Mesenchymal stem cell (in vitro differentiated cells and primary cell): ENCODE measurements around the gene ADAMTS8.
A peak's percentile ranks its signal among the peaks of the same experiment; 100 is the strongest.

Experiments used
- DNase-seq: peaks from one replicate; pipeline ENCODE4 v3.0.0-alpha.2; 2013
- H2AFZ ChIP-seq: one replicate; pipeline ENCODE4 v1.6.1; 2013; ENCODE audit warnings: low read depth, mild to moderate bottlenecking, control low read depth, inconsistent platforms, low read length, moderate library complexity
- H2AK5ac ChIP-seq: 2 replicates; pipeline ENCODE4 v1.6.1; 2013; ENCODE audit warnings: low read length, moderate library complexity, mild to moderate bottlenecking, inconsistent platforms; ENCODE audit not compliant: severe bottlenecking
- H2BK120ac ChIP-seq: one replicate; pipeline ENCODE4 v1.6.1; 2013; ENCODE audit warnings: low read depth, mild to moderate bottlenecking, inconsistent platforms, low read length, moderate library complexity
- H2BK12ac ChIP-seq, 2 experiments: one replicate each; pipeline ENCODE4 v1.6.1; 2013; ENCODE audit warnings: inconsistent platforms in 2 of 2, low read length in 2 of 2, mild to moderate bottlenecking in 2 of 2, moderate library complexity in 2 of 2, control low read depth in 1 of 2
- H2BK15ac ChIP-seq: one replicate; pipeline ENCODE4 v1.6.1; 2013; ENCODE audit warnings: mild to moderate bottlenecking, low read depth, inconsistent platforms; ENCODE audit not compliant: poor library complexity, severe bottlenecking
- H2BK5ac ChIP-seq: 2 replicates; pipeline ENCODE4 v1.6.1; 2013; ENCODE audit warnings: low read depth, mild to moderate bottlenecking, low read length, control low read depth, inconsistent platforms; ENCODE audit not compliant: poor library complexity, severe bottlenecking
- H3K14ac ChIP-seq, 2 experiments: one replicate each; pipeline ENCODE4 v1.6.1; 2013; ENCODE audit warnings: inconsistent platforms in 2 of 2, low read length in 2 of 2, control low read depth in 1 of 2, mild to moderate bottlenecking in 1 of 2, moderate library complexity in 1 of 2
- H3K18ac ChIP-seq, 2 experiments: one replicate each; pipeline ENCODE4 v1.6.1; 2013; ENCODE audit warnings: inconsistent platforms in 2 of 2, low read length in 2 of 2, control low read depth in 1 of 2, low read depth in 1 of 2, mild to moderate bottlenecking in 1 of 2
- H3K23ac ChIP-seq, 2 experiments: one replicate each; pipeline ENCODE4 v1.6.1; 2013; ENCODE audit warnings: inconsistent platforms in 2 of 2, low read length in 2 of 2, mild to moderate bottlenecking in 2 of 2, moderate library complexity in 2 of 2, control low read depth in 1 of 2
- H3K27ac ChIP-seq: 2 replicates; pipeline ENCODE4 v1.5.1; 2013; ENCODE audit warnings: mild to moderate bottlenecking, moderate library complexity, low read length, control low read depth, inconsistent platforms; ENCODE audit not compliant: poor library complexity, severe bottlenecking
- H3K27me3 ChIP-seq, 2 experiments: 2 replicates each; pipeline versions ENCODE4 v1.6.1 to v1.7.0; 2013; ENCODE audit warnings: low read length in 2 of 2, mild to moderate bottlenecking in 2 of 2, moderate library complexity in 2 of 2, control low read depth in 1 of 2, inconsistent platforms in 1 of 2; ENCODE audit not compliant: control insufficient read depth in 1 of 2, insufficient read depth in 1 of 2
- H3K36me3 ChIP-seq, 2 experiments: 2 replicates each; pipeline versions ENCODE4 v1.6.1 to v1.7.0; 2013; ENCODE audit warnings: low read length in 2 of 2, control low read depth in 1 of 2, inconsistent platforms in 1 of 2, low read depth in 1 of 2, mild to moderate bottlenecking in 1 of 2; ENCODE audit not compliant: insufficient read depth in 2 of 2, control insufficient read depth in 1 of 2
- H3K4ac ChIP-seq, 2 experiments: one replicate each; pipeline ENCODE4 v1.6.1; 2013; ENCODE audit warnings: inconsistent platforms in 2 of 2, low read length in 2 of 2, mild to moderate bottlenecking in 2 of 2, moderate library complexity in 2 of 2, control low read depth in 1 of 2, low read depth in 1 of 2
- H3K4me1 ChIP-seq: 2 replicates; pipeline ENCODE4 v1.6.1; 2013; ENCODE audit warnings: low read depth, low read length, control low read depth; ENCODE audit not compliant: control insufficient read depth, insufficient read depth
- H3K4me2 ChIP-seq: 2 replicates; pipeline ENCODE4 v1.6.1; 2013; ENCODE audit warnings: low read length, mild to moderate bottlenecking, inconsistent platforms; ENCODE audit not compliant: poor library complexity, severe bottlenecking
- H3K4me3 ChIP-seq, 2 experiments: 2 replicates each; pipeline versions ENCODE4 v1.5.1 to v1.7.0; 2013; ENCODE audit warnings: low read length in 2 of 2, mild to moderate bottlenecking in 2 of 2, control low read depth in 1 of 2, low read depth in 1 of 2; ENCODE audit not compliant: insufficient read depth in 1 of 2
- H3K79me1 ChIP-seq: replicated peaks from 2 replicates; pipeline ENCODE4 v1.6.1; 2013; ENCODE audit warnings: mild to moderate bottlenecking, control low read depth, low read length, inconsistent platforms; ENCODE audit not compliant: poor library complexity, severe bottlenecking
- H3K9ac ChIP-seq: 2 replicates; pipeline ENCODE4 v1.7.0; 2013; ENCODE audit warnings: mild to moderate bottlenecking, low read length, moderate library complexity
- H3K9me3 ChIP-seq: 2 replicates; pipeline ENCODE4 v1.7.0; 2013; ENCODE audit warnings: mild to moderate bottlenecking, low read length; ENCODE audit not compliant: control insufficient read depth
- H4K8ac ChIP-seq: one replicate; pipeline ENCODE4 v1.6.1; 2013; ENCODE audit warnings: inconsistent platforms, mild to moderate bottlenecking, low read length, moderate library complexity
- H4K91ac ChIP-seq: one replicate; pipeline ENCODE4 v1.6.1; 2013; ENCODE audit warnings: mild to moderate bottlenecking, low read length, inconsistent platforms
- WGBS: methylation state at CpG from one replicate; pipeline ENCODE4 v1.1.7; 2013; ENCODE audit warnings: mixed read lengths; 5-methylcytosine and 5-hydroxymethylcytosine counted together

ADAMTS8 gene

DNA sequence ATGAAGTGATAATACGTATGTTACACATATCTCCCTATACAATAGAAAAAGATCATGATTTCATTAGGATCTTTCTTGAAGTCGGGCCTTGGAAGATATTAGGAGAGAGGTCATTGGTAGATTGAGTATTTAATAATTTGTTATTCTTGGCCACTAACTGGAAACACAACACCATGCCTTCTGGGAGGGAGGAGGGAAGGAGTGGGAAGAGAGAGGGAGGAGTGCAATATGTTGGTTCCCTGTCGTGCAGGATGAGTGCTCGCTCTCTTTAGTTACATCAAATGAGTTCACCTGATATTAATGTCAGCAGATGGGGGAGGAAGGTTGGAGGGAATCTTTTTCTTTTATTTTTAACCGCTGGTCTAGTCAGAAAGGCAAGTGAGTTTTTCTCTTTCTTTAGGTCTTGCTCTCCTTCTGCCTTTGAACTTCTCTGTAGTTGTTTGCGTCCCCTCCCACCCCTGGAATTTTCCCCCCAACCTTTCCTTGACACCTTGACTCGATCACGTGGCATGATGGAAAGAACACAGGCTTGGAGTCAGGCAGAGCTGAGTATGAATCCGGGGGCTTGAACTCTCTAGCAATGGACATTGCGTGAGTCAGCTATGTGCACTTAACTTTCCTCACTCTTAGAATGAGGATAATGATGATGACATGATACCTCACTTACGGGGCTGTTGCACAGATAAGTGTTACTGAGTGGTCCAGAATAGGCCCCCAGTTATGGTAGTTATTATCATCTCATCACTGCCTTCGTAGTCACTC is 26.3 kb upstream of the ADAMTS8 start:
- Histone ChIP-seq H4K91ac (no peak overlapping the region), H2BK12ac (no peak overlapping the region), H2BK120ac (no peak overlapping the region), H3K36me3 (peaks cover 0 to 40% of the 10 kb centered on the region in 2 experiments), H3K4me1 (peaks cover 22% of the 10 kb centered on the region), H2BK5ac (no peak overlapping the region), H3K23ac (no peak overlapping the region), H3K9ac (peak overlapping the region; percentile 39), H4K8ac (no peak overlapping the region), H2AK5ac (no peak overlapping the region), H3K79me1 (no peaks in the 10 kb centered on the region), H2BK15ac (no peak overlapping the region), H3K4me2 (no peak overlapping the region), H3K27ac (no peak overlapping the region), H3K27me3 (peaks cover 0 to 4% of the 10 kb centered on the region in 2 experiments), H3K4me3 (peak overlapping the region in 1 of 2 experiments; percentile 20), H3K4ac (no peak overlapping the region), H3K14ac (no peak overlapping the region), H3K9me3 (no peaks in the 10 kb centered on the region), H2AFZ (no peak overlapping the region), H3K18ac (no peak overlapping the region)
- peak; percentile 36 for DNase-seq
- WGBS = 72% methylated on average over 9 of the region's 12 CpGs

DNA sequence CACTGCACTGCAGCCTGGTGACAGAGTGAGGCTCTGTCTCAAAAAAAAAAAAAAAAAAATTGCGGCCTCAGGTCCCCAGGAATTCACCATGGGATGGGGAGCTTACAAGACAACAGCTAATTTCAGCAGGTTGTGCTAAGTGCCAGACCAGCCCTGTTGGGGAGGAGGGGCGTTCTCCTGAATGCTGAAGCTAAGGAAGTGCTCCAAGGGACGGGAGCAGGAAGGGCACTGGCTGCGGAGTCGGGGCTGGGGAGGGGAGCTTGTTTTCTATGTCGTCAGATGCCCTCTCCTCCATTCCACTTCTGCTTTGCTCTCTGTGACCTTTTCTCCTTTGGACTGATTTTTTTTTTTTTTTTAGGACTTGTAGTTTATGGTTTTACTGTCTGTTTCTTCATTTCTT is 24.5 kb upstream of the ADAMTS8 start:
- Histone ChIP-seq H4K91ac (no peak overlapping the region), H3K4me3 (peak overlapping the region in 1 of 2 experiments; percentile 97), H2BK120ac (no peak overlapping the region), H3K9ac (peak overlapping the region; percentile 90), H4K8ac (no peak overlapping the region), H3K4me1 (peaks cover 32% of the 10 kb centered on the region), H2BK5ac (no peak overlapping the region), H3K79me1 (no peaks in the 10 kb centered on the region), H3K4me2 (no peak overlapping the region), H2BK15ac (no peak overlapping the region), H3K36me3 (peaks cover 0 to 32% of the 10 kb centered on the region in 2 experiments), H3K23ac (no peak overlapping the region), H3K27me3 (peaks cover 0 to 7% of the 10 kb centered on the region in 2 experiments), H2AK5ac (no peak overlapping the region), H3K27ac (no peak overlapping the region), H3K14ac (no peak overlapping the region), H3K4ac (no peak overlapping the region), H3K9me3 (no peaks in the 10 kb centered on the region), H3K18ac (no peak overlapping the region), H2BK12ac (no peak overlapping the region), H2AFZ (no peak overlapping the region)
- no peak for DNase-seq
- WGBS = 68% methylated on average over 2 of the region's 6 CpGs

DNA sequence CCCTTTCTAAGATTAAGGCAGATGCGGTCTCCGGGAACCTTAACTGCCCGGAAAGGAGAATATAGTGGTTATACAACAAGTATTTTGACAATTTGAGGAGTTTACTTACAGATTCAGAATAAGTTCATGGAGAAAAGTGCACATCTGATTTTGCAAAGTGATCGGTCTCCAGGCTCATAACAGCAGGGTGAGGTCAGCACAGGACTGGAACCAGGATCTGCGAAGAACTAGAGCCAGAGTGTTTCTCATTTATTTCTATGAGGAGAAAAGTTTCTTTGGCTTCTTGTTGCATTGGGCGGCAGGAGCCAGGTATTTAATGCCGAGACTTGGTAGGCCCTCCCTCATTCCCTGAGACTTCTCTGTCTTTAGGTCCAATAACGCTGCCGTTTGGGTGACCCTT is 23.8 kb upstream of the ADAMTS8 start:
- H3K18ac ChIP-seq = no peak overlapping the region
- no peaks in the 10 kb centered on the region for H3K79me1 ChIP-seq
- H2BK12ac ChIP-seq = no peak overlapping the region
- no peak overlapping the region for H3K4me2 ChIP-seq
- H3K23ac ChIP-seq = no peak overlapping the region
- no peak overlapping the region for H4K91ac ChIP-seq
- no peak overlapping the region for H3K4ac ChIP-seq
- H3K4me3 ChIP-seq = peak overlapping the region in 1 of 2 experiments; percentile 97
- H3K27ac ChIP-seq = no peak overlapping the region
- H3K27me3 ChIP-seq = peaks cover 0 to 7% of the 10 kb centered on the region in 2 experiments
- no peak overlapping the region for H2AFZ ChIP-seq
- no peaks in the 10 kb centered on the region for H3K9me3 ChIP-seq
- no peak overlapping the region for H4K8ac ChIP-seq
- peaks cover 33% of the 10 kb centered on the region for H3K4me1 ChIP-seq
- H2BK120ac ChIP-seq = no peak overlapping the region
- peak overlapping the region; percentile 90 for H3K9ac ChIP-seq
- H3K14ac ChIP-seq = no peak overlapping the region
- H2BK15ac ChIP-seq = no peak overlapping the region
- 96% methylated on average over 7 of the region's 9 CpGs for WGBS
- peaks cover 0 to 28% of the 10 kb centered on the region in 2 experiments for H3K36me3 ChIP-seq
- H2BK5ac ChIP-seq = no peak overlapping the region
- DNase-seq = no peak
- no peak overlapping the region for H2AK5ac ChIP-seq

DNA sequence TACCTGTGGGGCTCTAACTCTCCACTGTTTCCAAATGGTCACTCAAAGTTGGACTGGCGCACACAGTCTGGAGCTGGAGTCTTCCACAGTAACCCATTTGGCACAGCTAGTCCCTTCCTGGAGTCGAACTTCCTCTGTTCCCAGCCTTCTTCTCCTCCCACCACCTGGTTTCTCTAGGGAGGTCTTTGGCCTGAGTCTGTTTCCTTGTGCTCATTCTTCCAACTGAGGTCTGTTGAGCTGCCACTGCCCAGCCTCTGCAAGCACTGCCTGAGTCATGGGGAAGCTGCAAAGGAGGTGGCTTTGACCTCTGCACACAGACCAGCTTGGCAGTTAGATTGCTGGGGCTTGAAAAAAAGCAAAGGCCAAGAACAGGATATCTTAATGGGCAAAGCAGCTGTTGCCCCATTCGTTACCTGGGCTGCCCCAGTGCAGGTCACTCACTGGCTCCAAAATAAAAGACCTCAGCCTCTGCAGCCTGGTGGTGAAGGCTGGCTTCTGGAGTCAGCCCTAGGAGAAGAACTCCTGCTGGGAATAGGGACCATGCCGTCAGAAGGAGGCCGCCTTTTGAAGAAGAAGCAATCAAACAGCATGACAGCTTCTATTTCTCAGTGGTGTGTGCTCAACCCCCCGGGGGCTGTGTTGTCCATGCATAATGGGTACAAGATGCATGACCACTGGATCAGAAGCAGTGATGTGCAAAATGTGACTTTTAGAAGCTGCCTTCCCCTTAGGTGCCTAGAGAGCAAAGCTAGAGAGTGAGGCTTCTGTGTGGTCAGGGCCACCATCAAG is 23.0 kb upstream of the ADAMTS8 start:
- Histone ChIP-seq H3K4ac (no peak overlapping the region), H2AFZ (no peak overlapping the region), H3K18ac (no peak overlapping the region), H3K27me3 (peaks cover 0 to 7% of the 10 kb centered on the region in 2 experiments), H3K9me3 (no peaks in the 10 kb centered on the region), H2AK5ac (no peak overlapping the region), H3K4me2 (no peak overlapping the region), H2BK5ac (no peak overlapping the region), H4K91ac (no peak overlapping the region), H3K27ac (no peak overlapping the region), H3K23ac (no peak overlapping the region), H3K79me1 (no peaks in the 10 kb centered on the region), H2BK15ac (no peak overlapping the region), H2BK12ac (peak overlapping the region in 1 of 2 experiments; percentile 32), H2BK120ac (no peak overlapping the region), H3K4me1 (peaks cover 33% of the 10 kb centered on the region), H3K4me3 (peak overlapping the region in 1 of 2 experiments; percentile 97), H3K36me3 (peaks cover 0 to 22% of the 10 kb centered on the region in 2 experiments), H3K9ac (peak overlapping the region; percentile 90), H3K14ac (no peak overlapping the region), H4K8ac (no peak overlapping the region)
- WGBS = 71% methylated on average over 6 of the region's 6 CpGs
- peak; percentile 33 for DNase-seq
